A549 (cell line): ENCODE measurements around the gene CHMP1B. TPM values are rescaled to one million over a fixed set of nuclear protein-coding genes. Genes with fewer than 3 reads are reported as not detected.
A peak's percentile ranks its signal among the peaks of the same experiment; 100 is the strongest.

ENCODE experiments used
- ATAC-seq, 2 experiments: fragments of 200-7000 bp in 1 of 2; fragments of >200 bp in 1 of 2; cut with Nextera tagmentation in 1 of 2; cut with Tn5 transposase in 1 of 2; 3 replicates each; pipeline versions ENCODE4 v1.8.0 to v1.9.1; 2018 to 2020; ENCODE audit warnings: mild to moderate bottlenecking in 1 of 2, moderate library complexity in 1 of 2
- CTCF ChIA-PET: fragments of 300-600 bp; sonication (Branson Sonifier 250); formaldehyde crosslinking; extraction: SDS; loops from one replicate; lab custom pipeline; 2021; ENCODE audit warnings: antibody characterized with exemption, inconsistent platforms; lab: Yijun Ruan, JAX
- POLR2A ChIA-PET: fragments of 350-600 bp; formaldehyde crosslinking; extraction: SDS; loops from one replicate; lab custom pipeline; 2021; ENCODE audit warnings: antibody characterized with exemption, inconsistent platforms; lab: Yijun Ruan, JAX
- DNase-seq, 2 experiments: peaks; one replicate each; pipeline versions ENCODE4 v3.0.0 to v3.0.0-alpha.2; 2011 to 2016; ENCODE audit warnings: low read depth in 1 of 2, low spot score in 1 of 2
- FAIRE-seq: peaks from 2 replicates; lab custom pipeline; 2011; peaks lifted over from hg19 to GRCh38; lab: Jason Lieb, UNC
- H3K27ac ChIP-seq, 2 experiments: fragments of >200 bp; sonication (Bioruptor Twin); formaldehyde crosslinking; 3 replicates each; pipeline ENCODE4 v1.5.1; 2016 to 2017
- H3K4me1 ChIP-seq: fragments of >200 bp; sonication (Bioruptor Twin); formaldehyde crosslinking; 3 replicates; pipeline ENCODE4 v1.6.1; 2016
- H3K4me2 ChIP-seq: fragments of >200 bp; sonication (Bioruptor Twin); formaldehyde crosslinking; 3 replicates; pipeline ENCODE4 v1.6.1; 2016
- H3K4me3 ChIP-seq: fragments of >200 bp; sonication (Bioruptor Twin); formaldehyde crosslinking; 3 replicates; pipeline ENCODE4 v1.5.1; 2016
- H3K9me3 ChIP-seq: fragments of >200 bp; sonication (Bioruptor Twin); formaldehyde crosslinking; 3 replicates; pipeline ENCODE4 v1.6.1; 2016
- CBX8 ChIP-seq: fragments of 200-600 bp; sonication (generic); IDR thresholded peaks from 2 replicates; pipeline ENCODE4 v1.6.1; 2016
- CEBPB ChIP-seq, 2 experiments: fragments of >200 bp in 1 of 2; sonication (Bioruptor Twin) in 1 of 2; formaldehyde crosslinking in 1 of 2; IDR thresholded peaks; 2 replicates each; pipeline ENCODE4 v1.6.1; 2012 to 2016
- CHD2 ChIP-seq: fragments of 150-350 bp; IDR thresholded peaks from 2 replicates; pipeline ENCODE4 v1.6.1; 2014; ENCODE audit warnings: low read length; ENCODE audit not compliant: partially characterized antibody
- EHMT2 ChIP-seq: fragments of 200-600 bp; sonication (generic); IDR thresholded peaks from 2 replicates; pipeline ENCODE4 v1.6.1; 2016; ENCODE audit warnings: antibody characterized with exemption, low read depth, mild to moderate bottlenecking, moderate library complexity
- EP300 ChIP-seq, 2 experiments: fragments of >200 bp; sonication (Bioruptor Twin); formaldehyde crosslinking; IDR thresholded peaks; 2 replicates in 1 of 2; 3 replicates in 1 of 2; pipeline ENCODE4 v1.6.1; 2016 to 2017
- FOSB ChIP-seq: fragments of 250-450 bp; sonication (Bioruptor Pico); IDR thresholded peaks from 2 replicates; pipeline ENCODE4 v1.5.0; 2020; ENCODE audit warnings: mild to moderate bottlenecking, moderate library complexity
- HEYL ChIP-seq: fragments of 250-450 bp; sonication (Bioruptor Pico); IDR thresholded peaks from 2 replicates; pipeline ENCODE4 v1.8.0; 2021; ENCODE audit warnings: mild to moderate bottlenecking, moderate library complexity
- HOXA7 ChIP-seq: fragments of 250-450 bp; sonication (Bioruptor Pico); IDR thresholded peaks from 2 replicates; pipeline ENCODE4 v1.5.0; 2020; ENCODE audit warnings: mild to moderate bottlenecking, moderate library complexity
- HOXB5 ChIP-seq: fragments of 250-450 bp; sonication (Bioruptor Pico); IDR thresholded peaks from 2 replicates; pipeline ENCODE4 v1.5.0; 2020; ENCODE audit warnings: mild to moderate bottlenecking, moderate library complexity
- JUN ChIP-seq, 2 experiments: fragments of >200 bp; sonication (Bioruptor Twin); formaldehyde crosslinking; IDR thresholded peaks; 2 replicates in 1 of 2; 3 replicates in 1 of 2; pipeline ENCODE4 v1.6.1; 2016 to 2017
- KDM5A ChIP-seq: fragments of 200-600 bp; sonication (generic); IDR thresholded peaks from 2 replicates; pipeline ENCODE4 v1.6.1; 2016; ENCODE audit warnings: antibody characterized with exemption, mild to moderate bottlenecking
- MAX ChIP-seq: IDR thresholded peaks from 2 replicates; pipeline ENCODE4 v1.6.1; 2012
- NR3C1 ChIP-seq: fragments of >200 bp; sonication (Bioruptor Twin); formaldehyde crosslinking; IDR thresholded peaks from 3 replicates; pipeline ENCODE4 v1.6.1; 2017
- PBX3 ChIP-seq: IDR thresholded peaks from 2 replicates; pipeline ENCODE4 v1.6.1; 2012
- PHF8 ChIP-seq: fragments of 200-600 bp; sonication (generic); IDR thresholded peaks from 2 replicates; pipeline ENCODE4 v1.6.1; 2016; ENCODE audit warnings: low read depth, mild to moderate bottlenecking, antibody characterized with exemption, moderate library complexity, borderline replicate concordance
- POLR2AphosphoS2 ChIP-seq: conservative IDR thresholded peaks from 2 replicates; pipeline ENCODE4 v1.6.1; 2012; ENCODE audit warnings: low read length, improper control_type of control experiment, inconsistent platforms
- RARB ChIP-seq: fragments of 250-450 bp; sonication (Bioruptor Pico); IDR thresholded peaks from 2 replicates; pipeline ENCODE4 v1.8.0; 2021; ENCODE audit warnings: mild to moderate bottlenecking, moderate library complexity
- RNF2 ChIP-seq: fragments of 200-600 bp; sonication (generic); IDR thresholded peaks from 2 replicates; pipeline ENCODE4 v1.6.1; 2016; ENCODE audit warnings: low read depth, mild to moderate bottlenecking, antibody characterized with exemption, moderate library complexity, borderline replicate concordance
- TP53 ChIP-seq: fragments of 250-450 bp; sonication (Bioruptor Pico); IDR thresholded peaks from 2 replicates; pipeline ENCODE4 v1.5.0; 2021; ENCODE audit warnings: mild to moderate bottlenecking, moderate library complexity
- USF2 ChIP-seq: fragments of 450-650 bp; IDR thresholded peaks from 2 replicates; pipeline ENCODE4 v1.6.1; 2014; ENCODE audit warnings: antibody characterized with exemption
- WGBS: methylation state at CpG from one replicate; pipeline ENCODE4 v1.1.6; 2017; ENCODE audit errors: missing lambda C conversion rate; 5-methylcytosine and 5-hydroxymethylcytosine counted together
- polyA plus RNA-seq, 4 experiments: library from polyadenylated mRNA; depleted of rRNA in 3 of 4; stranded (reverse); fragments of >200 nt; fragmentation: RNase III in 1 of 4; extraction: RNeasy Plus Mini Kit Qiagen cat#74134 plus additional on column Dnase treatment in 1 of 4; gene quantifications; 2 replicates in 3 of 4; 3 replicates in 1 of 4; pipeline ENCODE4 v1.2.3, GENCODE V29; 2011 to 2017

The CHMP1B gene
- polyA plus RNA-seq, 2 of the 4 experiments (the other 2 are of a cell fraction): 44.9 to 60.8 TPM

GRCh38 chr18:11849841-11850634 lies 1.2 kb upstream of the CHMP1B start:
- peak overlapping the region; percentile 91 to 99 for H3K27ac ChIP-seq
- H3K4me1 ChIP-seq: peaks cover 48% of the 10 kb centered on the region
- DNase-seq (peak; percentile 36 to 86), FAIRE-seq (no peak), ATAC-seq (peak; percentile 58 to 70)
- peak overlapping the region; percentile 78 for H3K4me3 ChIP-seq
- no peaks in the 10 kb centered on the region for H3K9me3 ChIP-seq
- peak overlapping the region; percentile 75 for H3K4me2 ChIP-seq
- TF ChIP-seq EP300 (IDR thresholded peaks at IDR 0.05) (peak; percentile 38 to 77; a peak in 2 of 5 replicates), KDM5A (no peak), CEBPB (IDR thresholded peaks at IDR 0.05) (peak in 1 of 2 experiments; percentile 10; a peak in 2 of 4 replicates), CHD2 (no peak), HEYL (CRISPR knock-in tag) (no peak), NR3C1 (no peak), HOXB5 (CRISPR knock-in tag) (peak; percentile 36; the same call in 1 of the 2 replicates), JUN (IDR thresholded peaks at IDR 0.05) (peak in 1 of 2 experiments; percentile 48; a peak in 2 of 5 replicates), RARB (CRISPR knock-in tag) (no peak), MAX (peak; percentile 72), USF2 (no peak), CBX8 (no peak)
- 4% methylated on average over 17 of the region's 17 CpGs for whole genome bisulfite sequencing
- ChIA-PET CTCF (interaction anchor here (0.8 to 1.4 kb wide), 2 partner anchors 117 to 189 kb away, joined by 3 to 5 read pairs; no protein-coding TSS in a partner anchor), POLR2A (interaction anchor here (0.7 to 0.8 kb wide), 2 partner anchors 8 to 43 kb away, joined by 3 read pairs; no protein-coding TSS in a partner anchor)

- no peak for DNase-seq
- WGBS: 2% methylated on average over 10 of the region's 10 CpGs
- CTCF ChIA-PET: interaction anchor here (1.4 kb wide), 1 partner anchor 118 kb away, joined by 5 read pairs; no protein-coding TSS in a partner anchor
- H3K9me3 ChIP-seq: no peaks in the 10 kb centered on the region
- peak overlapping the region; percentile 78 for H3K4me3 ChIP-seq
- peak overlapping the region; percentile 91 to 99 for H3K27ac ChIP-seq
- POLR2A ChIA-PET: interaction anchor here (0.7 kb wide), 1 partner anchor 9 kb away, joined by 3 read pairs; no protein-coding TSS in a partner anchor
- no peak for FAIRE-seq
- peaks cover 55% of the 10 kb centered on the region for H3K4me1 ChIP-seq
- peak overlapping the region; percentile 75 for H3K4me2 ChIP-seq
- peak; percentile 14 to 15; a peak in 3 of 6 replicates for ATAC-seq
- TF ChIP-seq FOSB (CRISPR knock-in tag) (0 out of 2 replicates have a peak, but pooled peaks have one; percentile 48), HOXA7 (CRISPR knock-in tag) (0 out of 2 replicates have a peak, but pooled peaks have one; percentile 4), RNF2 (no peak), TP53 (CRISPR knock-in tag) (peak; percentile 91)
Measured at GRCh38 chr18:11850821-11851145, 430 bp upstream of the CHMP1B start.

GRCh38 chr18:11851806-11852337 lies 659 bp downstream of the CHMP1B start:
- ATAC-seq (peak; percentile 32 to 40), FAIRE-seq (no peak), DNase-seq (peak in 1 of 2 experiments; percentile 52)
- Histone ChIP-seq H3K4me2 (peak overlapping the region; percentile 75), H3K9me3 (no peaks in the 10 kb centered on the region), H3K27ac (peak overlapping the region; percentile 91 to 99), H3K4me1 (peaks cover 62% of the 10 kb centered on the region), H3K4me3 (peak overlapping the region; percentile 78)
- TF ChIP-seq PHF8 (no peak), EHMT2 (no peak), PBX3 (no peak), POLR2AphosphoS2 (0 out of 2 replicates have a peak, but pooled peaks have one; percentile 9), CHD2 (no peak)
- POLR2A ChIA-PET: no interaction called here
- CTCF ChIA-PET: no interaction called here
- 0% methylated on average over 16 of the region's 23 CpGs for WGBS
